ENCODE measurements around the gene FAM111A.

DNA sequence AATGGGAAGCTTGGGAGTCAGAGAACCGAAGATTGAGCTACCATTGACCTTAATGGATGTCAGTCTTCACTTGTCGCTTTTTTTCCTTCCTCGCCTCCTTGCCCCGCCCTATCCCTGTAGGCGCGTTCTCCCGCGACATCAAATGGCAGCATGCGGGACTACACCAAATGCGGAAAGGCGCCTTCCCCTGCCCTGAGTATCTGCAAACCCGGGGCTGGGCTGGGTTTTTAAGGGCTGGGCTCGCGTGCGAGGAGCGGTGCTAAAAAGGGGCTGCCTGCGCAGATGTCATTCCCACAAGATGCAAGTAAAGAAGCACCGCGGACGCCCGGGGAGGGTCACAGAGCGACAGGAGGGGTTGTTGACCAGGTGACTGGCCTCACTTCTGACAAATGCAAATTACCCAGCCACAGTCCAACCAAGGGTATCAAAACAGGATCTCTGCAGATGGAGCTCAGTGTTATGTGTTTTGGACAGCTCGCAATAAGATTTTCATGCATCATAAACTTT lies 40.3 kb upstream of the FAM111A start:
- TF ChIP-seq CTCF (conservative IDR thresholded peaks at IDR 0.05; ENCODE audit: low read depth, low read length) (peak; percentile 44), EZH2phosphoT487 (IDR thresholded peaks at IDR 0.05; ENCODE audit: borderline replicate concordance, low read length) (no peak)

All from PC-3 (cell line).